Motor neuron (in vitro differentiated cells): ENCODE data around the gene HNRNPA2B1. TPM values are rescaled to one million over a fixed set of nuclear protein-coding genes. Genes with fewer than 3 reads are reported as not detected.
"Not testable (repeated sequence)": the region's sequence is repeated elsewhere in the genome, so short reads cannot be mapped to it uniquely, and the experiment has no call there.

Experiments
- ATAC-seq, 8 experiments: fragments of 200-7000 bp; cut with Tn5 transposase; replicated peaks in 6 of 8; 2 replicates each; pipeline ENCODE4 v1.8.0; 2021; ENCODE audit warnings: mild to moderate bottlenecking in 8 of 8, moderate library complexity in 8 of 8
- H3K27ac ChIP-seq, 2 donors: fragments of 250-450 bp; sonication (Bioruptor Pico); 2 replicates each; pipeline ENCODE4 v1.9.0; 2021; ENCODE audit warnings: antibody characterized with exemption in 2 of 2, mild to moderate bottlenecking in 2 of 2, moderate library complexity in 1 of 2
- H3K4me1 ChIP-seq, 2 donors: fragments of 250-450 bp; sonication (Bioruptor Pico); replicated peaks in 1 of 2; 2 replicates each; pipeline ENCODE4 v1.6.1; 2021; ENCODE audit warnings: antibody characterized with exemption in 2 of 2, mild to moderate bottlenecking in 2 of 2, moderate library complexity in 1 of 2
- H3K4me3 ChIP-seq, 5 donors: fragments of 250-450 bp; sonication (Bioruptor Pico); 2 replicates each; pipeline ENCODE4 v1.9.0; 2021; ENCODE audit warnings: antibody characterized with exemption in 5 of 5, mild to moderate bottlenecking in 5 of 5, moderate library complexity in 4 of 5
- WGBS, 10 experiments: fragments of 450-650 bp; shearing (Covaris generic); methylation state at CpG; one replicate each; pipeline ENCODE4 v1.0.0; 2022; 5-methylcytosine and 5-hydroxymethylcytosine counted together
- in situ Hi-C, 9 experiments: fragments of 400-800 bp; cut with MboI; loops; one replicate each; pipeline ENCODE4 v1.15.0; 2021; ENCODE audit warnings: low sequenced_read_pairs in 9 of 9, low pct_unique_long_range_greater_than_20kb in 2 of 9; ENCODE audit not compliant: unreplicated experiment in 9 of 9
- total RNA-seq, 8 experiments: library from RNA; unstranded; fragments of 300-600 nt; gene quantifications; 2 replicates each; pipeline versions ENCODE4 v1.2.3 to v1.2.4, GENCODE V29; 2022

Gene HNRNPA2B1
- total RNA-seq, 8 experiments from 2014 or later, result 173 to 834 (median 276) TPM

- ATAC-seq, result no peak
- Histone ChIP-seq H3K4me1 (no peaks in the 10 kb centered on the region), H3K4me3 (no peak overlapping the region), H3K27ac (no peak overlapping the region)
- WGBS, 10 experiments, result 0 to 89% (median 82%) methylated on average over 2 to 4 of the region's 5 CpGs; no CpG with 5 or more reads in 2 of the 10 experiments
- in situ Hi-C loops, result no loop called here
Measured at GRCh38 chr7:26166684-26167266, 33.8 kb downstream of the HNRNPA2B1 start.

GRCh38 chr7:26165950-26166683, 34.4 kb downstream of the HNRNPA2B1 start:
- in situ Hi-C loops, result no loop called here
- peak in 2 of 8 experiments; percentile 44 to 47 for ATAC-seq
- 0 to 100% (median 53%) methylated on average over 1 to 6 of the region's 9 CpGs; no CpG with 5 or more reads in 1 of the 10 experiments for WGBS, 10 experiments

GRCh38 chr7:26163804-26164203, 36.7 kb downstream of the HNRNPA2B1 start:
- H3K4me3 ChIP-seq, H3K4me1 ChIP-seq, in situ Hi-C loops, H3K27ac ChIP-seq, ATAC-seq: not testable (repeated sequence)
- WGBS, 10 experiments, result no CpG with 5 or more reads among the region's 1 CpG

More at GRCh38 chr7:26165950-26166683, 34.4 kb downstream of the HNRNPA2B1 start:
- Histone ChIP-seq H3K27ac (no peak overlapping the region), H3K4me1 (no peaks in the 10 kb centered on the region), H3K4me3 (no peak overlapping the region)

- 52 to 100% (median 90%) methylated on average over 1 to 2 of the region's 2 CpGs for WGBS, 10 experiments
- Histone ChIP-seq H3K27ac (no peak overlapping the region), H3K4me3 (no peak overlapping the region), H3K4me1 (no peaks in the 10 kb centered on the region)
- ATAC-seq, result no peak
- in situ Hi-C loops, result no loop called here
Measured at GRCh38 chr7:26162431-26162830, 38.1 kb downstream of the HNRNPA2B1 start.

GRCh38 chr7:26160896-26161295, 39.6 kb downstream of the HNRNPA2B1 start:
- no peak overlapping the region for H3K27ac ChIP-seq
- ATAC-seq, result peak in 1 of 8 experiments; percentile 33
- in situ Hi-C loops, result no loop called here
- 60 to 100% (median 88%) methylated on average over 1 to 2 of the region's 2 CpGs; no CpG with 5 or more reads in 2 of the 10 experiments for WGBS, 10 experiments
- H3K4me3 ChIP-seq, result no peak overlapping the region
- H3K4me1 ChIP-seq, result no peaks in the 10 kb centered on the region

- in situ Hi-C loops, result no loop called here
- no peak overlapping the region for H3K4me3 ChIP-seq
- no peaks in the 10 kb centered on the region for H3K4me1 ChIP-seq
- ATAC-seq, result no peak
- 0 to 88% (median 54%) methylated on average over 1 to 2 of the region's 2 CpGs; no CpG with 5 or more reads in 2 of the 10 experiments for WGBS, 10 experiments
- no peak overlapping the region for H3K27ac ChIP-seq
Measured at GRCh38 chr7:26159243-26159642, 41.3 kb downstream of the HNRNPA2B1 start.

- peaks cover 0 to 11% of the 10 kb centered on the region in 2 donors for H3K4me1 ChIP-seq
- WGBS, 10 experiments, result 75 to 100% (median 94%) methylated on average over 1 to 4 of the region's 4 CpGs; no CpG with 5 or more reads in 1 of the 10 experiments
- in situ Hi-C loops, result no loop called here
- ATAC-seq, result no peak
- H3K4me3 ChIP-seq, result no peak overlapping the region
- no peak overlapping the region for H3K27ac ChIP-seq
Measured at GRCh38 chr7:26157520-26158105, 42.9 kb downstream of the HNRNPA2B1 start.

- in situ Hi-C loops, result no loop called here
- WGBS, 10 experiments, result 0 to 100% (median 86%) methylated on average over 1 to 14 of the region's 20 CpGs; no CpG with 5 or more reads in 1 of the 10 experiments
Measured at GRCh38 chr7:26156451-26157420, 43.8 kb downstream of the HNRNPA2B1 start.

GRCh38 chr7:26155531-26156375, 44.8 kb downstream of the HNRNPA2B1 start:
- Histone ChIP-seq H3K27ac (no peak overlapping the region), H3K4me1 (peaks cover 0 to 13% of the 10 kb centered on the region in 2 donors), H3K4me3 (no peak overlapping the region)
- ATAC-seq, result peak in 3 of 8 experiments; percentile 16 to 47 (median 19)
- in situ Hi-C loops, result no loop called here
- 20 to 100% (median 63%) methylated on average over 1 to 5 of the region's 8 CpGs; no CpG with 5 or more reads in 1 of the 10 experiments for WGBS, 10 experiments

More at GRCh38 chr7:26156451-26157420, 43.8 kb downstream of the HNRNPA2B1 start:
- Histone ChIP-seq H3K4me1 (peaks cover 0 to 13% of the 10 kb centered on the region in 2 donors), H3K27ac (no peak overlapping the region), H3K4me3 (no peak overlapping the region)
- peak in 3 of 8 experiments; percentile 71 to 79 (median 78) for ATAC-seq

- H3K27ac ChIP-seq, result no peak overlapping the region
- in situ Hi-C loops, result no loop called here
- ATAC-seq, result peak in 2 of 8 experiments; percentile 13 to 25
- 5 to 100% (median 47%) methylated on average over 1 to 11 of the region's 15 CpGs; no CpG with 5 or more reads in 1 of the 10 experiments for WGBS, 10 experiments
- H3K4me1 ChIP-seq, result peaks cover 0 to 13% of the 10 kb centered on the region in 2 donors
- no peak overlapping the region for H3K4me3 ChIP-seq
Measured at GRCh38 chr7:26153823-26154783, 46.4 kb downstream of the HNRNPA2B1 start.
